WTC11 (cell line): ENCODE data around the gene FRAT2. TPM values are rescaled to one million over a fixed set of nuclear protein-coding genes. Genes with fewer than 3 reads are reported as not detected.

ENCODE experiments used
- ATAC-seq: fragments of 200-7000 bp; cut with Tn5 transposase; 2 replicates; pipeline ENCODE4 v1.10.0; 2021; ENCODE audit warnings: mild to moderate bottlenecking, moderate library complexity
- CTCF ChIA-PET: fragments of 300-600 bp; sonication (Branson Sonifier 250); formaldehyde crosslinking; loops from one replicate; lab custom pipeline; 2021; ENCODE audit warnings: antibody characterized with exemption; lab: Charles Lee
- POLR2A ChIA-PET: fragments of 350-600 bp; sonication (Branson Sonifier 250); formaldehyde crosslinking; loops from one replicate; lab custom pipeline; 2021; ENCODE audit warnings: antibody characterized with exemption; lab: Charles Lee
- DNase-seq: peaks from one replicate; pipeline ENCODE4 v3.0.0; 2021; ENCODE audit warnings: low spot score
- H3K27ac Mint-ChIP-seq: 2 replicates; pipeline ENCODE4 v1.8.0; 2021; ENCODE audit warnings: mixed read lengths
- H3K27me3 Mint-ChIP-seq: 2 replicates; pipeline ENCODE4 v1.8.0; 2021; ENCODE audit warnings: low read depth, mild to moderate bottlenecking, moderate library complexity, mixed read lengths
- H3K36me3 Mint-ChIP-seq: 2 replicates; pipeline ENCODE4 v1.8.0; 2021; ENCODE audit warnings: mixed read lengths
- H3K4me1 Mint-ChIP-seq: 2 replicates; pipeline ENCODE4 v1.8.0; 2022; ENCODE audit warnings: mixed read lengths
- H3K4me3 Mint-ChIP-seq: 2 replicates; pipeline ENCODE4 v1.8.0; 2021; ENCODE audit warnings: mild to moderate bottlenecking, moderate library complexity, mixed read lengths
- H3K9me3 Mint-ChIP-seq: 2 replicates; pipeline ENCODE4 v1.8.0; 2021; ENCODE audit warnings: mixed read lengths
- ARID4B ChIP-seq: sonication (generic); formaldehyde crosslinking; IDR thresholded peaks from 2 replicates; pipeline ENCODE4 v1.8.0; 2023; ENCODE audit warnings: missing genetic modification reagents, mild to moderate bottlenecking, borderline replicate concordance
- ATF3 ChIP-seq: sonication (generic); formaldehyde crosslinking; conservative IDR thresholded peaks from 2 replicates; pipeline ENCODE4 v1.8.1; 2022; ENCODE audit warnings: mild to moderate bottlenecking, missing genetic modification reagents
- ATF6 ChIP-seq: sonication (generic); formaldehyde crosslinking; IDR thresholded peaks from 2 replicates; pipeline ENCODE4 v1.8.1; 2023; ENCODE audit warnings: mild to moderate bottlenecking, missing genetic modification reagents
- E2F1 ChIP-seq: sonication (generic); formaldehyde crosslinking; IDR thresholded peaks from 2 replicates; pipeline ENCODE4 v1.8.0; 2022; ENCODE audit warnings: mild to moderate bottlenecking, missing genetic modification reagents
- FOXJ3 ChIP-seq: sonication (generic); formaldehyde crosslinking; IDR thresholded peaks from 2 replicates; pipeline ENCODE4 v1.9.0; 2021; ENCODE audit warnings: missing genetic modification reagents, mild to moderate bottlenecking, borderline replicate concordance
- GABPB1 ChIP-seq: sonication (generic); formaldehyde crosslinking; IDR thresholded peaks from 2 replicates; pipeline ENCODE4 v1.8.1; 2023; ENCODE audit warnings: mild to moderate bottlenecking, missing genetic modification reagents
- GRHL2 ChIP-seq: fragments of 250-450 bp; sonication (Bioruptor Pico); IDR thresholded peaks from 2 replicates; pipeline ENCODE4 v1.8.0; 2022; ENCODE audit warnings: mild to moderate bottlenecking, moderate library complexity; ENCODE audit not compliant: insufficient replicate concordance, severe bottlenecking
- HMGXB4 ChIP-seq: sonication (generic); formaldehyde crosslinking; IDR thresholded peaks from 2 replicates; pipeline ENCODE4 v1.8.1; 2023; ENCODE audit warnings: mild to moderate bottlenecking, moderate library complexity, missing genetic modification reagents
- IRF1 ChIP-seq: sonication (generic); formaldehyde crosslinking; IDR thresholded peaks from 2 replicates; pipeline ENCODE4 v1.8.0; 2023; ENCODE audit warnings: missing genetic modification reagents
- MYBL2 ChIP-seq: sonication (generic); formaldehyde crosslinking; IDR thresholded peaks from 2 replicates; pipeline ENCODE4 v1.8.1; 2023; ENCODE audit warnings: mild to moderate bottlenecking, moderate library complexity, missing genetic modification reagents
- NFATC4 ChIP-seq: fragments of 250-450 bp; sonication (Bioruptor Pico); IDR thresholded peaks from 2 replicates; pipeline ENCODE4 v1.9.0; 2021; ENCODE audit warnings: mild to moderate bottlenecking
- NFYB ChIP-seq: sonication (generic); formaldehyde crosslinking; conservative IDR thresholded peaks from 2 replicates; pipeline ENCODE4 v1.8.0; 2022; ENCODE audit warnings: low read depth, missing genetic modification reagents
- NR1H2 ChIP-seq: sonication (generic); formaldehyde crosslinking; IDR thresholded peaks from 2 replicates; pipeline ENCODE4 v1.9.0; 2021; ENCODE audit warnings: mild to moderate bottlenecking, moderate library complexity, missing genetic modification reagents
- NR2C2 ChIP-seq: sonication (generic); formaldehyde crosslinking; IDR thresholded peaks from 2 replicates; pipeline ENCODE4 v1.8.0; 2022; ENCODE audit warnings: mild to moderate bottlenecking, missing genetic modification reagents
- PRDM15 ChIP-seq: sonication (generic); formaldehyde crosslinking; IDR thresholded peaks from 2 replicates; pipeline ENCODE4 v1.8.0; 2022; ENCODE audit warnings: missing genetic modification reagents
- RORB ChIP-seq: fragments of 250-450 bp; sonication (Bioruptor Pico); IDR thresholded peaks from 2 replicates; pipeline ENCODE4 v1.9.0; 2021; ENCODE audit warnings: mild to moderate bottlenecking
- SP1 ChIP-seq: sonication (generic); formaldehyde crosslinking; conservative IDR thresholded peaks from 2 replicates; pipeline ENCODE4 v1.8.1; 2022; ENCODE audit warnings: missing genetic modification reagents
- ZBTB21 ChIP-seq: sonication (generic); formaldehyde crosslinking; IDR thresholded peaks from 2 replicates; pipeline ENCODE4 v1.8.1; 2023; ENCODE audit warnings: mild to moderate bottlenecking, missing genetic modification reagents, borderline replicate concordance
- ZNF121 ChIP-seq: sonication (generic); formaldehyde crosslinking; IDR thresholded peaks from 2 replicates; pipeline ENCODE4 v1.8.0; 2023; ENCODE audit warnings: missing genetic modification reagents
- ZNF317 ChIP-seq: sonication (generic); formaldehyde crosslinking; IDR thresholded peaks from 2 replicates; pipeline ENCODE4 v1.8.1; 2023; ENCODE audit warnings: low read depth, mild to moderate bottlenecking, moderate library complexity, missing genetic modification reagents, borderline replicate concordance
- ZNF671 ChIP-seq: fragments of 250-450 bp; sonication (Bioruptor Pico); IDR thresholded peaks from 2 replicates; pipeline ENCODE4 v1.8.0; 2021; ENCODE audit warnings: mild to moderate bottlenecking
- total RNA-seq: library from RNA; stranded (reverse); gene quantifications from 3 replicates; pipeline ENCODE4 v1.2.3, GENCODE V29; 2021

FRAT2 gene
- total RNA-seq, 1 experiment from 2014 or later = 48.2 TPM

- H3K4me1 Mint-ChIP-seq = peaks cover 7% of the 10 kb centered on the region
- H3K9me3 Mint-ChIP-seq = no peaks in the 10 kb centered on the region
- ATAC-seq (no peak), DNase-seq (no peak)
- POLR2A ChIA-PET = no interaction called here
- TF ChIP-seq GABPB1 = no peak
- TF ChIP-seq IRF1 = no peak
- TF ChIP-seq ZNF317 (CRISPR knock-in tag) = no peak
- TF ChIP-seq MYBL2 (CRISPR knock-in tag) = no peak
- TF ChIP-seq ATF3 = no peak
- TF ChIP-seq ZNF671 = no peak
- no peak for TF ChIP-seq NFYB (CRISPR knock-in tag)
- TF ChIP-seq NR2C2 (CRISPR knock-in tag) = no peak
- no peak for TF ChIP-seq ZBTB21 (CRISPR knock-in tag)
- no peak for TF ChIP-seq ARID4B
- TF ChIP-seq NR1H2 (CRISPR knock-in tag) = no peak
- TF ChIP-seq FOXJ3 (CRISPR knock-in tag) = no peak
- TF ChIP-seq ATF6 (CRISPR knock-in tag) = no peak
- no peak for TF ChIP-seq PRDM15 (CRISPR knock-in tag)
- TF ChIP-seq NFATC4 = no peak
- H3K27ac Mint-ChIP-seq = no peak overlapping the region
- CTCF ChIA-PET = interaction anchor here (0.8 to 1.4 kb wide), 3 partner anchors 80 to 286 kb away, joined by 4 read pairs; no protein-coding TSS in a partner anchor
- H3K36me3 Mint-ChIP-seq = peaks cover 35% of the 10 kb centered on the region
- no peak overlapping the region for H3K4me3 Mint-ChIP-seq
- no peaks in the 10 kb centered on the region for H3K27me3 Mint-ChIP-seq
Observed at GRCh38 chr10:97358349-97358748, 23.8 kb upstream of the FRAT2 start.

GRCh38 chr10:97356918-97357317 is 22.4 kb upstream of the FRAT2 start:
- CTCF ChIA-PET = interaction anchor here (0.8 to 1.9 kb wide), 2 partner anchors 38 to 147 kb away, joined by 3 to 9 read pairs; partner anchors contain the start of gene FRAT1
- no peak overlapping the region for H3K4me3 Mint-ChIP-seq
- peaks cover 35% of the 10 kb centered on the region for H3K36me3 Mint-ChIP-seq
- DNase-seq = no peak
- no peaks in the 10 kb centered on the region for H3K27me3 Mint-ChIP-seq
- POLR2A ChIA-PET = interaction anchor here (0.6 kb wide), 1 partner anchor 32 kb away, joined by 6 read pairs; no protein-coding TSS in a partner anchor
- no peak for ATAC-seq
- H3K4me1 Mint-ChIP-seq = peaks cover 5% of the 10 kb centered on the region
- no peak overlapping the region for H3K27ac Mint-ChIP-seq
- no peaks in the 10 kb centered on the region for H3K9me3 Mint-ChIP-seq
- TF ChIP-seq E2F1 (CRISPR knock-in tag) = no peak
- TF ChIP-seq SP1 (CRISPR knock-in tag) = no peak
- no peak for TF ChIP-seq RORB (CRISPR knock-in tag)
- TF ChIP-seq HMGXB4 (CRISPR knock-in tag) = no peak
- TF ChIP-seq FOXJ3 (CRISPR knock-in tag) = no peak
- TF ChIP-seq NFATC4 = no peak
- TF ChIP-seq ZNF121 (CRISPR knock-in tag) = no peak
- no peak for TF ChIP-seq GRHL2 (CRISPR knock-in tag)
